LNCAP (cell line): ENCODE results near the gene RAB22A.

Source experiments
- TF ChIP-seq, protein P1 (sequence below): fragments of 450-650 bp; IDR thresholded peaks from 2 replicates; pipeline ENCODE4 v1.5.1; 2017; ENCODE audit warnings: mild to moderate bottlenecking

RAB22A gene

DNA sequence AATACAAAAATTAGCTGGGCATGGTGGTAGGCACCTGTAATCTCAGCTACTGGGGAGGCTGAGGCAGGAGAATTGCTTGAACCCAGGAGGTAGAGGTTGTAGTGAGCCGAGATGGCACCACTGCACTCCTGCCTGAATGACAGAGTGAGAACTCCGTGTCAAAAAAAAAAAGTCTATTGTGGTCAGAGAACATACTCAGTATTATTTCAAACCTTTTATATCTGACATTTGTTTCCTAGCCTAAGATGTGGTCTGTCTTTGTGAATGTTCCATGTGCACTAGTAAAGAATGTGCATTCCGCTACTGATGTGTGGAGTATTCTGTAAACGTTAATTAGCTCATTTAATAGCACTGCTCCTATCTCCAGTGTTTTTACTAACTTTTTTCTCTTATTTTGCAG, 11.7 kb downstream of the RAB22A start:
- TF ChIP-seq, protein P1, sequence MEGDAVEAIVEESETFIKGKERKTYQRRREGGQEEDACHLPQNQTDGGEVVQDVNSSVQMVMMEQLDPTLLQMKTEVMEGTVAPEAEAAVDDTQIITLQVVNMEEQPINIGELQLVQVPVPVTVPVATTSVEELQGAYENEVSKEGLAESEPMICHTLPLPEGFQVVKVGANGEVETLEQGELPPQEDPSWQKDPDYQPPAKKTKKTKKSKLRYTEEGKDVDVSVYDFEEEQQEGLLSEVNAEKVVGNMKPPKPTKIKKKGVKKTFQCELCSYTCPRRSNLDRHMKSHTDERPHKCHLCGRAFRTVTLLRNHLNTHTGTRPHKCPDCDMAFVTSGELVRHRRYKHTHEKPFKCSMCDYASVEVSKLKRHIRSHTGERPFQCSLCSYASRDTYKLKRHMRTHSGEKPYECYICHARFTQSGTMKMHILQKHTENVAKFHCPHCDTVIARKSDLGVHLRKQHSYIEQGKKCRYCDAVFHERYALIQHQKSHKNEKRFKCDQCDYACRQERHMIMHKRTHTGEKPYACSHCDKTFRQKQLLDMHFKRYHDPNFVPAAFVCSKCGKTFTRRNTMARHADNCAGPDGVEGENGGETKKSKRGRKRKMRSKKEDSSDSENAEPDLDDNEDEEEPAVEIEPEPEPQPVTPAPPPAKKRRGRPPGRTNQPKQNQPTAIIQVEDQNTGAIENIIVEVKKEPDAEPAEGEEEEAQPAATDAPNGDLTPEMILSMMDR, result no peak

DNA sequence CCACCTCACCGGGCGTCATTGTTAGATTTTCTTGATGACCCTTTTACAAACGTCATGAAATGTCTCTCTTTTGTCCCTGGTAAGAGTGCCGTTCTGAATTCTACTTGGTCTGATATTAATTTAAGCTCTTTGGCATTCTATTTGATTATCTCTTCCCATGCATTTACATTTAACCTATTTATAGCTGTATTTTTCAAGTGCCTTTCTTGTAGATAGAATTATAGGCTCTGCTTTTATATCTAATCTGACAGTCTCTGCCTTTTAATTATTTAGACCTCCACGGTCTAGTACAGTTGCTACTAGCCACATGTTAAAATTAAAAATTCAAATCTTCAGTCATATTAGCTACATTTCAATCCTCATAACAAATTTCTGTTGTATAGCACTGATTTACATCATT, 12.6 kb downstream of the RAB22A start:
- TF ChIP-seq, protein P1, result no peak

DNA sequence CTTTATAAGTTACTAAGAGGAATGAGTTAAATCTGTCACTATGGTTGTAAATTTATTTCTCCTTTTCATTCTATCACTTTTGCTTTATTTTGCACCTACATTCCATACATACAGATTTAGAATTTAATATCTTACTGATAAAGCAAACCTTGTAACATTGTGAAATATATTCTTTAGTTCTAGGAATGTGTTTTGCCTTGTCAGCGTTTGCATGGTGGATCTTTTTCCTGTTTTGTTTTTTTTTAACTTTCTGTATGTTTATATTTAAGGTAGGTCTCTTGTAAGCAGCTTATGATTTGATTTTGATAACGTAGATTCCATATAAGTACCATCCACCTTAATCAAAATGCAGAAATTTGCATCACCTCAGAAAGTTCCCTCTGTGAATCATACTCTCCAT, 16.4 kb downstream of the RAB22A start:
- TF ChIP-seq, protein P1, result no peak

DNA sequence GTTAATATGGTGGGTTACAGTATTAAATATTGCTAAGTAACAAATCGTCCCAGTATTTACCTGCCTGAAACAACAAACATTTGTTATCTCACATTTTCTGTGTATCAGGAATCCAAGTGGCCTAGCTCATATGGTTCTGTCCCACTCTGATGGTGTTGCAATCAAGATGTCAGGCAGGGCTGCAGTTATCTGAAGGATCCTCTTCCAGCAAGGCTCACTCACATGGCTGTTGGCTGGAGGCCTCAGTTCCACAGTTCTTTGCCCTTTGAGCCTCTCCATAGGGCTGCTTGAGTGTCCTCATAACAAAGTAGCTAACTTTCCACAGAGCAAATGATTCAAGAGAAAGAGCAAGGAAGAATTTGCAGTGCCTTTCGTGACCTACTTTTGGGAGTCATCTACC, 17.7 kb downstream of the RAB22A start:
- TF ChIP-seq, protein P1, result no peak

DNA sequence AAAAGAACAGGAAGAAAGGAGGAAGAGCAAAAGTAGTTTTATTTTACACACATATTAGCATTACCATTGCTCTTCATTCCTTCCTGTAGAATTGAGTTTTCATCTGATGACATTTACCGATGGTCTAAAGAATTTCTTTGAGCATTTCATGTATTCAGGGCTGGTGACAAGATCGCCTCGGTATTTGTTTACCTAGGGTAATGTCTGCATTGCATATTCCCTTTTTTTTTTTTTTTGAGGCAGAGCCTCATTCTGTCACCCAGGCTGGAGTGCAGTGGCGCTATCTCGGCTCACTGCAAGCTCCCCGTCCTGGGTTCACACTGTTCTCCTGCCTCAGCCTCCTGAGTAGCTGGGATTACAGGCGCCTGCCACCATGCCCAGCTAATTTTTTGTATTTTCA, 19.3 kb downstream of the RAB22A start:
- TF ChIP-seq, protein P1, result no peak

DNA sequence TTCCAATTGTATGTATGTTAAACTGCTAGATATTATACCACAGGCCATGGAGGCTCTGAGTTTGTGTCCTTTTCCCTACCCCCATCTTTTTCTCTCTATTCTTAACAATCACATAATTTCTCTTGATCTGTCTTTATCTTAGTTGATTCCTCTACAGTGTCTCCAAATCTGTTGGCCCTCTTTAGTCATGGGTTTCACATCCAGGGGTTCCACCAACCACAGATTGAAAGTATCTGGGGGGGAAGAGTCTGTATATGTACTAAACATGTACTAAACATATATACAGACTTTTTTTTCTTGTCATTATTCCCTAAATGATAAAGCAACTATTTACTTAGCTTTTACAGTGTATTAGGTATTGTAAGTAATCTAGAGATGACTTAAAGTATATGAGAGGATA, 20.2 kb downstream of the RAB22A start:
- TF ChIP-seq, protein P1, result no peak

DNA sequence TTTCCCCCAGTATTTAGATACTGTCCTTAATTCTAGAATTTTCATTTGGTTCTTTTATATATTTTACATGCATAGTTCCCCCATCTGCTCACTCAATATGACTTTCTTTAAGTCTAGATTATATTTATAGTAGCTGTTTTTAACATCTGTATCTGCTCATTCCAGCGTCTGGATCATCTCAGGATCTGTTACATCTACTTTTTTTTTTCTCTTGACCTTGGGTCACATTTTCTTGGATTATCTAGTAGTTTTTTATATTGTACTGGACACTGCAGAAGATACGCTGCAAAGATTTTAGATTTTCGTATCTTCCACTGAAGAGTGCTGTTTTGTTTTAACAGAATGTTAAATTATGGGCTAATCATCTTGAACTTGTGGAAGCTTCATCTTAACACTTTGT, 20.7 kb downstream of the RAB22A start:
- TF ChIP-seq, protein P1, result no peak

DNA sequence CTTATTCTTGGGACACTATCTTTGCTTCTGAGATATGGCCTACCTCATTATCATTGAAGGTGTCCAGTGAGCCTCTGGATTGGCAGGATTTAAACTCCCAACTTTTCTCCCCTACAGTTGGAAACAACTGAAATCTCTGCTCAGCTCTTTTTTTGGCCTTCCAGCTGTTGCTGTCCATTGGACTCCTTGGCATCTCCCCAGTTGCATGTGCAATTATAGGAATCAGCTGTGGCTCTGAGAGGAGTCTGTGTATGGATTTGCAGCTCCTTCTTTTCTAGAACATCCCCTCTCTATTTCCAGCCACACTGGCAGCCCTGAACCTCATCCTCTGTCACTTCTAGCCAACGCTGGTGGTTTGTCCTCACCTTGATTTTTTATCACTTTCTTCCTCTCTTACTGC, 21.2 kb downstream of the RAB22A start:
- TF ChIP-seq, protein P1, result no peak
